OCI-LY1 (cell line): ENCODE measurements around the gene NABP1.
A peak's percentile ranks its signal among the peaks of the same experiment; 100 is the strongest.

ENCODE experiments used
- H2AFZ ChIP-seq: fragments of 200-600 bp; sonication (generic), shearing (Covaris generic); 2 replicates; pipeline ENCODE4 v1.6.0; 2014; ENCODE audit warnings: antibody characterized with exemption, mild to moderate bottlenecking, low read length
- H3F3A ChIP-seq: fragments of 200-600 bp; sonication (generic), shearing (Covaris generic); 2 replicates; pipeline ENCODE4 v1.6.0; 2014; ENCODE audit warnings: mild to moderate bottlenecking, antibody characterized with exemption, low read length, moderate library complexity; ENCODE audit not compliant: insufficient read depth
- H3K27ac ChIP-seq: fragments of 200-600 bp; sonication (generic); 2 replicates; pipeline ENCODE4 v1.5.1; 2014; ENCODE audit warnings: low read length, mixed run types, mild to moderate bottlenecking, low read depth; ENCODE audit not compliant: poor library complexity, severe bottlenecking
- H3K27me3 ChIP-seq: fragments of 200-600 bp; sonication (generic); 2 replicates; pipeline ENCODE4 v1.6.0; 2014; ENCODE audit warnings: antibody characterized with exemption, mild to moderate bottlenecking, low read length, moderate library complexity; ENCODE audit not compliant: insufficient read depth
- H3K36me3 ChIP-seq: fragments of 200-600 bp; sonication (generic); 2 replicates; pipeline ENCODE4 v1.6.1; 2014; ENCODE audit warnings: mild to moderate bottlenecking, antibody characterized with exemption, low read length, moderate library complexity, mixed read lengths; ENCODE audit not compliant: insufficient read depth
- H3K4me1 ChIP-seq: fragments of 200-600 bp; sonication (generic); 2 replicates; pipeline ENCODE4 v1.5.1; 2014; ENCODE audit warnings: mild to moderate bottlenecking, low read length, moderate library complexity; ENCODE audit not compliant: insufficient read depth, severe bottlenecking
- H3K4me2 ChIP-seq: fragments of 200-600 bp; sonication (generic), shearing (Covaris generic); 2 replicates; pipeline ENCODE4 v1.6.1; 2014; ENCODE audit warnings: low read length
- H3K4me3 ChIP-seq: fragments of 200-600 bp; sonication (generic); 2 replicates; pipeline ENCODE4 v1.5.1; 2014; ENCODE audit warnings: low read length, low read depth, mild to moderate bottlenecking, mixed read lengths; ENCODE audit not compliant: poor library complexity, severe bottlenecking
- H3K79me2 ChIP-seq: fragments of 200-600 bp; shearing (Covaris generic); 2 replicates; pipeline ENCODE4 v1.6.1; 2016; ENCODE audit warnings: mixed run types, low read length, mixed read lengths; ENCODE audit not compliant: insufficient read depth
- H3K9ac ChIP-seq: fragments of 200-600 bp; sonication (generic), shearing (Covaris generic); 2 replicates; pipeline ENCODE4 v1.6.1; 2014; ENCODE audit warnings: mild to moderate bottlenecking, low read length, mixed read lengths
- H3K9me2 ChIP-seq: fragments of 200-600 bp; sonication (generic), shearing (Covaris generic); 2 replicates; pipeline ENCODE4 v1.6.1; 2014; ENCODE audit warnings: low read depth, mild to moderate bottlenecking, low read length, mixed read lengths
- H3K9me3 ChIP-seq: fragments of 200-600 bp; shearing (Covaris generic); 2 replicates; pipeline ENCODE4 v1.6.1; 2014; ENCODE audit warnings: low read length, mixed read lengths
- H4K20me1 ChIP-seq: fragments of 200-600 bp; sonication (generic), shearing (Covaris generic); 2 replicates; pipeline ENCODE4 v1.6.0; 2016; ENCODE audit warnings: mild to moderate bottlenecking, low read length; ENCODE audit not compliant: insufficient read depth
- EZH2 ChIP-seq: fragments of 200-600 bp; sonication (generic), shearing (Covaris generic); IDR thresholded peaks from 2 replicates; pipeline ENCODE4 v1.8.0; 2017; ENCODE audit warnings: borderline replicate concordance, mixed run types, mild to moderate bottlenecking, antibody characterized with exemption, low read length, moderate library complexity, mixed read lengths
- TF ChIP-seq, protein P1 (sequence below): fragments of 200-600 bp; sonication (generic), shearing (Covaris generic); IDR thresholded peaks from 2 replicates; pipeline ENCODE4 v1.5.1; 2017; ENCODE audit warnings: mild to moderate bottlenecking, antibody characterized with exemption, low read length, moderate library complexity, mixed read lengths

The NABP1 gene, protein sequence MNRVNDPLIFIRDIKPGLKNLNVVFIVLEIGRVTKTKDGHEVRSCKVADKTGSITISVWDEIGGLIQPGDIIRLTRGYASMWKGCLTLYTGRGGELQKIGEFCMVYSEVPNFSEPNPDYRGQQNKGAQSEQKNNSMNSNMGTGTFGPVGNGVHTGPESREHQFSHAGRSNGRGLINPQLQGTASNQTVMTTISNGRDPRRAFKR

DNA sequence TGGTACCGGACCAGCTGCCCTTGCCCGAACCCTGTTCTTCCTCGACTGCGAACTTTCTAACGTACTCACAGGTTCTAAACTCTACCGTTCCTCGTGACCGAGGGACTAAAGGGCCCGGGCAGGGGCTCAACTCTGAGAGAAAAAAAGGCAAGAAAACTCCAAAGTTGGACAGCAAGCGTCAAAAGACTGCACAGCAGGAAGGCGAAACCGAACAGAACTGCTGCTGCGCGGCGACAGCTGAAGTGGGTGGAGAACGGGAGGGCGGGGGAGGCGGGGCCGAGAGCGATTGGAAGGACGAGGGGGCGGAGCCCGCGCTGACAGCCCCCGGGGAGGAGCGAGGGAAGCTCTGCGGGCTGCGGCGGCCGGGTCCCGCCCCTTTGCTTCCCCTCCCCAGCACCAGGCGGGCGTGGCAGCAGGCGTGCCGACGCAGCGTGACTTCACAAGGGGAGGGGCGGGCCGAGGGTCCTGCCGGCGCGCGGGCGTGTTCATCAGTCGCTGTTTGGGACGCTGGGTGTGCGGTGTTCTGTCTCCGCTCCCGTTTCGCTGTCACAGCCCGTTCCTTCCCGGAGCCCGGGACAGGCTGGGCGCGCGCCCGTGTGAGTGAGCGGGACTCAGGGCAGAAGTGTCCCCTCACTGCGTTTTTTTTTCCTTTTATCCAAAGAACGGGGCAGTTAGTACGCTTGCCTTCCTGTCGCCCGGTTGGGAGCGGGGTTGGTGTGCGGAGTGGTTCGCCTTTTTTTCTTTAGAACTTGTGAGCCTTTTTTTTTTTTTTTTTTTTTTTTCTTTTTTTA, at the start of gene NABP1:
Gene NABP1 (plus strand): TSS at position 491 of the 791 bp plus-strand sequence. CDS start 479 bp downstream, outside the sequence.
- Histone ChIP-seq H3K9ac (peak within 1 kb of the TSS; percentile 93), H3K9me2 (no peaks in the 10 kb centered on the region), H3K4me3 (peak within 1 kb of the TSS; percentile 89), H3K4me2 (peak within 1 kb of the TSS; percentile 96), H3K36me3 (peaks cover 21% of the 10 kb centered on the region), H3K4me1 (peaks cover 53% of the 10 kb centered on the region), H3K79me2 (peaks cover 6% of the 10 kb centered on the region; the same call in 1 of the 2 replicates), H2AFZ (no peak within 1 kb of the TSS), H4K20me1 (no peaks in the 10 kb centered on the region), H3K9me3 (no peaks in the 10 kb centered on the region), H3K27ac (peak within 1 kb of the TSS; percentile 75), H3K27me3 (no peaks in the 10 kb centered on the region), H3F3A (no peaks in the 10 kb centered on the region)
- TF ChIP-seq, protein P1, sequence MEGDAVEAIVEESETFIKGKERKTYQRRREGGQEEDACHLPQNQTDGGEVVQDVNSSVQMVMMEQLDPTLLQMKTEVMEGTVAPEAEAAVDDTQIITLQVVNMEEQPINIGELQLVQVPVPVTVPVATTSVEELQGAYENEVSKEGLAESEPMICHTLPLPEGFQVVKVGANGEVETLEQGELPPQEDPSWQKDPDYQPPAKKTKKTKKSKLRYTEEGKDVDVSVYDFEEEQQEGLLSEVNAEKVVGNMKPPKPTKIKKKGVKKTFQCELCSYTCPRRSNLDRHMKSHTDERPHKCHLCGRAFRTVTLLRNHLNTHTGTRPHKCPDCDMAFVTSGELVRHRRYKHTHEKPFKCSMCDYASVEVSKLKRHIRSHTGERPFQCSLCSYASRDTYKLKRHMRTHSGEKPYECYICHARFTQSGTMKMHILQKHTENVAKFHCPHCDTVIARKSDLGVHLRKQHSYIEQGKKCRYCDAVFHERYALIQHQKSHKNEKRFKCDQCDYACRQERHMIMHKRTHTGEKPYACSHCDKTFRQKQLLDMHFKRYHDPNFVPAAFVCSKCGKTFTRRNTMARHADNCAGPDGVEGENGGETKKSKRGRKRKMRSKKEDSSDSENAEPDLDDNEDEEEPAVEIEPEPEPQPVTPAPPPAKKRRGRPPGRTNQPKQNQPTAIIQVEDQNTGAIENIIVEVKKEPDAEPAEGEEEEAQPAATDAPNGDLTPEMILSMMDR, result no peak
- no peak for TF ChIP-seq EZH2

DNA sequence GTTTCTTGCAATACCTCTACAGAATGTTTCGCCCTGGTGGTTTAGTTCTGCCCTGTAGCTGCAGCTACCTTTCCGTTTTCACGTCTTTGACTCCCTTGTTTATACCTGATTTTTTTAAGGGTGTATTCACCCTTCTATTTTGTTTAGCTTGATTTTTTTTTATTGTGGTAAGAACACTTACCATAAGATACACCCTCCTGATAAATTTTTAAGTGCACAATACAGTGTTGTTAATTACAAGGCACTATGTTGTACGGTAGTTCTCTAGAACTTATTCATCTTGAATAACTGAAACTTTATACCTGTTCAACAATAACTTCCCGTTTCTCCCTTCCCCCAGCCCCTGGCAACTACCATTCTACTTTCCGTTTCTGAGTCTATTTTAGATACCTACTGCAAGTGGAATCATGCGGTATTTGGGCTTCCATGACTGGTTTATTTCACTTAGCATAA, 48.9 kb upstream of the NABP1 start:
- Histone ChIP-seq H3K9me3 (no peaks in the 10 kb centered on the region), H3K27me3 (no peaks in the 10 kb centered on the region), H3K36me3 (no peaks in the 10 kb centered on the region), H3K79me2 (no peaks in the 10 kb centered on the region), H3K9ac (no peak overlapping the region), H3K4me1 (peaks cover 28% of the 10 kb centered on the region), H3K4me3 (no peak overlapping the region), H4K20me1 (no peaks in the 10 kb centered on the region), H3F3A (no peaks in the 10 kb centered on the region), H3K9me2 (no peaks in the 10 kb centered on the region), H2AFZ (no peak overlapping the region), H3K27ac (no peak overlapping the region), H3K4me2 (peak overlapping the region; percentile 41; the same call in 1 of the 2 replicates)
- no peak for TF ChIP-seq EZH2
- TF ChIP-seq, protein P1, result no peak

- no peak overlapping the region for H3K9ac ChIP-seq
- H4K20me1 ChIP-seq, result no peaks in the 10 kb centered on the region
- H3K4me1 ChIP-seq, result peaks cover 21% of the 10 kb centered on the region
- H3K9me3 ChIP-seq, result no peaks in the 10 kb centered on the region
- H3K36me3 ChIP-seq, result no peaks in the 10 kb centered on the region
- no peak overlapping the region for H3K4me3 ChIP-seq
- H3F3A ChIP-seq, result no peaks in the 10 kb centered on the region
- H3K27me3 ChIP-seq, result no peaks in the 10 kb centered on the region
- H3K79me2 ChIP-seq, result no peaks in the 10 kb centered on the region
- TF ChIP-seq EZH2, result no peak
- TF ChIP-seq, protein P1, result no peak
- no peaks in the 10 kb centered on the region for H3K9me2 ChIP-seq
- H3K4me2 ChIP-seq, result no peak overlapping the region
- H3K27ac ChIP-seq, result no peak overlapping the region
- H2AFZ ChIP-seq, result no peak overlapping the region
Observed at GRCh38 chr2:191629976-191630712, 47.8 kb upstream of the NABP1 start.
